Activated T-cell treated with anti-CD3 and anti-CD28 coated beads, Interleukin-2, amount 50 U/mL, for 24 hours (primary cell): ENCODE results near the gene LRRC59.

ENCODE experiments used
- DNase-seq: peaks from one replicate; pipeline ENCODE4 v3.0.0-alpha.2; 2020
- H3K27ac Mint-ChIP-seq: 2 replicates; pipeline ENCODE4 v1.8.0; 2020; ENCODE audit warnings: mild to moderate bottlenecking, mixed read lengths
- H3K27me3 Mint-ChIP-seq: 2 replicates; pipeline ENCODE4 v1.8.0; 2020; ENCODE audit warnings: mixed read lengths
- H3K36me3 Mint-ChIP-seq: 2 replicates; pipeline ENCODE4 v1.8.0; 2020; ENCODE audit warnings: low read depth, mixed read lengths
- H3K4me1 Mint-ChIP-seq: 2 replicates; pipeline ENCODE4 v1.8.0; 2020; ENCODE audit warnings: low read depth, mixed read lengths
- H3K4me3 Mint-ChIP-seq: 2 replicates; pipeline ENCODE4 v1.8.0; 2020; ENCODE audit warnings: mild to moderate bottlenecking, moderate library complexity, mixed read lengths
- H3K9me3 Mint-ChIP-seq: 2 replicates; pipeline ENCODE4 v1.8.0; 2020; ENCODE audit warnings: mixed read lengths

LRRC59 gene

GRCh38 chr17:50397111-50397918 is at the start of gene LRRC59:
TSS of gene LRRC59 (minus strand) at chr17:50397523. CDS start at chr17:50397317, 206 bp downstream.
- DNase-seq = peak; percentile 97
- Mint-ChIP-seq H3K4me3 (peak within 1 kb of the TSS; percentile 95), H3K4me1 (peaks cover 33% of the 10 kb centered on the region), H3K27me3 (no peaks in the 10 kb centered on the region), H3K27ac (peak within 1 kb of the TSS; percentile 93), H3K9me3 (no peaks in the 10 kb centered on the region), H3K36me3 (peaks cover 45% of the 10 kb centered on the region)

GRCh38 chr17:50445730-50446325 is 48.5 kb upstream of the LRRC59 start:
- no peaks in the 10 kb centered on the region for H3K27me3 Mint-ChIP-seq
- no peaks in the 10 kb centered on the region for H3K9me3 Mint-ChIP-seq
- H3K4me3 Mint-ChIP-seq = no peak overlapping the region
- no peaks in the 10 kb centered on the region for H3K4me1 Mint-ChIP-seq
- no peak overlapping the region for H3K27ac Mint-ChIP-seq
- no peak for DNase-seq
- no peaks in the 10 kb centered on the region for H3K36me3 Mint-ChIP-seq

GRCh38 chr17:50444841-50445715 is 47.8 kb upstream of the LRRC59 start:
- no peaks in the 10 kb centered on the region for H3K36me3 Mint-ChIP-seq
- no peaks in the 10 kb centered on the region for H3K9me3 Mint-ChIP-seq
- no peak overlapping the region for H3K27ac Mint-ChIP-seq
- no peaks in the 10 kb centered on the region for H3K27me3 Mint-ChIP-seq
- no peak for DNase-seq
- H3K4me1 Mint-ChIP-seq = no peaks in the 10 kb centered on the region
- H3K4me3 Mint-ChIP-seq = no peak overlapping the region

GRCh38 chr17:50443505-50443974 is 46.2 kb upstream of the LRRC59 start:
- Mint-ChIP-seq H3K4me3 (no peak overlapping the region), H3K27ac (no peak overlapping the region), H3K36me3 (no peaks in the 10 kb centered on the region), H3K4me1 (no peaks in the 10 kb centered on the region), H3K9me3 (no peaks in the 10 kb centered on the region), H3K27me3 (no peaks in the 10 kb centered on the region)
- no peak for DNase-seq

DNA sequence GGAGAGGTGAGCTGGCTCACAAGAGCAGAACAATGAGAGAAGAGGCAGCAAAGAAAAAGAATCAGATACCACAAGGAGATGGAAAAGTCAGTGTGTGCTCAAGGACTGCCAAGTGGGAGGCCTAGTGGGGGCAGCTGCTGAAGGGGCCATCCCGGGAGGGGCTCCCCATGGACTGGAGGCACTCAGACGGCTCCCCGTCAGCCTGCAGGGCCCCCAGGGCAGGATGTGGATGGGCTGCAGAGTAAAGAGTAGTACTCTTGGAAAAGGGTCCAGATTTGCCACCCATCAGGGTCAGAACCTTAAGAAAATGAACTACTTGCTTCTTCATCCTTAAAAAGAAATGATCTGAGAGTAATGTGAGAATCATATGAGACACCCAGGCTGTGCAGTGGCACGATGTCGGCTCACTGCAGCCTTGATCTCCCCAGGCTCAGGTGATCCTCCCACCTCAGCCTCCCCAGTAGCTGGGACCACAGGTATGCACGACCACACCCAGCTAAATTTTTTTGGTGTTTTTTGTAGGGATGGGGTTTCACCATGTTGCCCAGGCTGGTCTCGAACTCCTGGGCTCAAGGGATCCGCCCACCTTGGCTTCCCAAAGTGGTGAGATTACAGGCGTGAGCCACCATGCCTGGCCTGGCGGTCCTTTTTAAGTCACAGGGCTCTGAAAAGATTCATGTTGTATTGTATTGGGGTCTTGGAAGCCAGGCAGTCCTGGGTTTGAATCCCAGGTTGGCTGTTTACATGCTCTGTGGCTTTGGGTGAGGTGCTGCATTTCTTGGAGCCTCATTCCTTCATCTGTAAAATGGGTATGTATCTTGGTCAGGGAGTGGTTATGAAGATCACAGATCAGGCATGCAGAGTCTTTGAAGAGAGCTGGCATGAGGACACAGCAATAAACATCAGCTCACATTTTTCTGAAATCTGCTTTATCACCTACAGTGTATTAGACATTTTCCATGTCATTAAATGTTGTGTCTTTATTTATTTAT is 43.8 kb upstream of the LRRC59 start:
- no peak for DNase-seq
- Mint-ChIP-seq H3K4me1 (no peaks in the 10 kb centered on the region), H3K4me3 (no peak overlapping the region), H3K36me3 (no peaks in the 10 kb centered on the region), H3K9me3 (no peaks in the 10 kb centered on the region), H3K27ac (no peak overlapping the region), H3K27me3 (no peaks in the 10 kb centered on the region)

GRCh38 chr17:50440172-50440837 is 43.0 kb upstream of the LRRC59 start:
- no peaks in the 10 kb centered on the region for H3K4me1 Mint-ChIP-seq
- H3K36me3 Mint-ChIP-seq = no peaks in the 10 kb centered on the region
- H3K27ac Mint-ChIP-seq = no peak overlapping the region

DNA sequence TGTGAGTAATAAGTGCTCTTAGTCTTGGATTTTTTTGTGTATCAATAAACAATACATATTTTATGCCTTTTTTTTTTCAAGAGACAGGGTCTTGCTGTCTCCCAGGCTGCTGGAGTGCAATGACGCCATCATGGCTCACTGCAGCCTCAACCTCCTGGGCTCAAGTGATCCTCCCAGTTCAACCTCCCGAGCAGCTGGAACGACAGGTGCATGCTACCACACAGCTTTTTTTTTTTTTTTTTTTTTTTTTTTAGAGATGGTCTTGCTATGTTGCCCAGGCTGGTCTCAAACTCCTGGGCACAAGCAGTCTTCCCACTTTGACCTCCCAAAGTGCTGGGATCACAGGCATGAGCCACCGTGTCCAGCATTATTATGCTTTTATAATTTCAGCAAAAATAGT is 41.7 kb upstream of the LRRC59 start:
- H3K27me3 Mint-ChIP-seq = no peaks in the 10 kb centered on the region
- no peak overlapping the region for H3K27ac Mint-ChIP-seq
- no peak for DNase-seq
- H3K36me3 Mint-ChIP-seq = peaks cover 1% of the 10 kb centered on the region
- H3K4me1 Mint-ChIP-seq = no peaks in the 10 kb centered on the region
- no peaks in the 10 kb centered on the region for H3K9me3 Mint-ChIP-seq
- H3K4me3 Mint-ChIP-seq = no peak overlapping the region

More at GRCh38 chr17:50440172-50440837, 43.0 kb upstream of the LRRC59 start:
- Mint-ChIP-seq H3K9me3 (no peaks in the 10 kb centered on the region), H3K27me3 (no peaks in the 10 kb centered on the region), H3K4me3 (no peak overlapping the region)
- no peak for DNase-seq

DNA sequence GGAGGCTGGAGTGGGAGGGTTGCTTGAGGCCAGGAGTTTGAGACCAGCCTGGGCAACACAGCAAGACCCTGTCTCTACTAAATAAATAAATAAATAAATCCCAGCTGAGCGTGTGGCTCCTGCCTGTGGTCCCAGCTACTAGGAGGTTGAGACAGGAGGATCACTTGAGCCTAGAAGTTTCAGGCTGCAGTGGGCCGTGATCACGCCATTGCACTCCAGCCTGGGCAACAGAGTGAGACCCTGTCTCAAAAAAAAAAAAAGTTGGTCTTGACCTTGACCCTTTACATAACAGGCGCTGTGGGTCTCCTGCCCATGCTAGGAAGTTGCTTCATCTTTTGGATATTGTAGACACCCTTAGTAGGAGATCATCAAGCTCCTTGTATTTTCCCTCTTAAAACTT is 40.1 kb upstream of the LRRC59 start:
- Mint-ChIP-seq H3K36me3 (peaks cover 1% of the 10 kb centered on the region), H3K27me3 (no peaks in the 10 kb centered on the region), H3K27ac (no peak overlapping the region), H3K4me1 (no peaks in the 10 kb centered on the region), H3K4me3 (no peak overlapping the region), H3K9me3 (no peaks in the 10 kb centered on the region)
- DNase-seq = no peak

DNA sequence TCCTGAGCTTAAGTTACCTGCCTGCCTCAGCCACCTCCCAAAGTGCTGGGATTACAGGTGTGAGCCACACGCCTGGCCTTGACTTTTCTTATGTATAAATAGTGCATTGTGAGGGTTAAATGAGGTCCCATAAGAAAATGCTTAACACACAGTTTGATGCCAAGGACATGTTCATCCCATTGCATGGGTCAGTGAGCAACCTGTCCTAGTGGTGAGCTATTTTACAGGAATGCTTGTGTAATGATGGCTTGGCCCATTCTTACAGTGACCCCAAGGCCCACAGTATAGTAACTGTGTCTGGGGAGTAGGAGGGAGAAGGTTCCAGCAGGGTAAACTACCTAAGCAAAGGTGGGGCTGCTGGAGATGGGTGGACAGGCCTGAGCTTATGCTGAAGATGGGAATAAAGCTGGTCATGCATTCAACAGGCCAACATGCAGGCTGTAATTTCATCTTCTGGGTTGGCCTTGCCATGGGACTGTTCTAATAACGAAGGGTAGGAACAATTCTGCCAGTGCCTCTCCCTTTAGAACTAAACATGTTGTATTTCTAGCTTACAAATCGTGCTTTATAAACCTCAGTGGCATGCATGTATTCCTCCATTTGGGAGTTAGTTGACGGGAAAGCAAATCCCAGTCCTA is 34.9 kb upstream of the LRRC59 start:
- Mint-ChIP-seq H3K9me3 (no peaks in the 10 kb centered on the region), H3K27ac (no peak overlapping the region), H3K36me3 (peaks cover 1% of the 10 kb centered on the region), H3K4me3 (no peak overlapping the region), H3K4me1 (peaks cover 8% of the 10 kb centered on the region), H3K27me3 (no peaks in the 10 kb centered on the region)
- no peak for DNase-seq

GRCh38 chr17:50430821-50431618 is 33.7 kb upstream of the LRRC59 start:
- H3K9me3 Mint-ChIP-seq = no peaks in the 10 kb centered on the region
- H3K27ac Mint-ChIP-seq = no peak overlapping the region
- no peaks in the 10 kb centered on the region for H3K27me3 Mint-ChIP-seq
- DNase-seq = no peak
- H3K4me1 Mint-ChIP-seq = peaks cover 17% of the 10 kb centered on the region
- H3K4me3 Mint-ChIP-seq = no peak overlapping the region
- H3K36me3 Mint-ChIP-seq = peaks cover 1% of the 10 kb centered on the region

GRCh38 chr17:50429793-50430192 is 32.5 kb upstream of the LRRC59 start:
- Mint-ChIP-seq H3K4me3 (no peak overlapping the region), H3K27ac (no peak overlapping the region)

DNA sequence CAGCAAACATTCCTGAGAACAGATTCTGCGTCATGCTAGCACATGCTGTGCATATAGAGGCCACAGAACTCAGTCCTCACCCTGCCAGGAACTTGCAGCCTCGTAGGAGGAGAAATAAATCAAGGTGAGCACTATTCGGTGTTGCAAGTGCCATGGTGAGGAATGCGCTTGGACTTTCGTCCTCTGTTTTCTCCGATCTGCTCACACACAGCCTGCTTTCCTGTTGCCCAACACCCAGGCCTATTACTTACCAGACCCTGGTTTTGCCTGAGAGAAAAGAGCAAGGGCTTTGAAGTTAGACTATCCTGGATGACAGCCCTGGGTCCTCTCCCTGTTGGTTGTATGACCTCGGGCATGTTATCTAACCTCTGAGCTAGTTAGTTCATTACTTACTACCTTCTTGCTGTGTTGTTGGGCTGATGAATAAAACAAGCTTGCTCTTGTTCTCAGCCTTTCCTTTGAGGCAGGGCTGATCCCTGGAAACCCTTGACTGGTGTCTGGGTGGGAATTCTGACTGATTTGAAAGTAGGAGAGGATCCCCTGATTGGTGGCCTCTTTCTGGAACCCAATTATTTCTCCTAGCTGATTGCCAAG is 31.6 kb upstream of the LRRC59 start:
- no peaks in the 10 kb centered on the region for H3K9me3 Mint-ChIP-seq
- DNase-seq = no peak
- peaks cover 24% of the 10 kb centered on the region for H3K4me1 Mint-ChIP-seq
- no peak overlapping the region for H3K27ac Mint-ChIP-seq
- no peaks in the 10 kb centered on the region for H3K27me3 Mint-ChIP-seq
- no peaks in the 10 kb centered on the region for H3K36me3 Mint-ChIP-seq
- H3K4me3 Mint-ChIP-seq = no peak overlapping the region

More at GRCh38 chr17:50429793-50430192, 32.5 kb upstream of the LRRC59 start:
- H3K27me3 Mint-ChIP-seq = no peaks in the 10 kb centered on the region
- peaks cover 24% of the 10 kb centered on the region for H3K4me1 Mint-ChIP-seq
- H3K36me3 Mint-ChIP-seq = peaks cover 1% of the 10 kb centered on the region
- H3K9me3 Mint-ChIP-seq = no peaks in the 10 kb centered on the region
- DNase-seq = no peak
